MCF 10A (cell line): ENCODE results near the gene HCAR3. TPM values are rescaled to one million over a fixed set of nuclear protein-coding genes. Genes with fewer than 3 reads are reported as not detected.
"Not testable (repeated sequence)": the region's sequence is repeated elsewhere in the genome, so short reads cannot be mapped to it uniquely, and the experiment has no call there.

ENCODE experiments used
- BruUV-seq: library from RNA; stranded (reverse); fragments of 400-500 nt; replicated peaks from 2 replicates; lab custom pipeline; 2021; lab: Mats Ljungman, UMichigan
- CTCF ChIA-PET: fragments of 300-600 bp; sonication (Branson Sonifier 250); formaldehyde crosslinking; extraction: SDS; loops from one replicate; lab custom pipeline; 2021; ENCODE audit warnings: antibody characterized with exemption, inconsistent platforms; lab: Yijun Ruan, JAX
- POLR2A ChIA-PET: fragments of 300-600, 350-650 bp; sonication (Branson Sonifier 250); formaldehyde crosslinking; extraction: SDS; loops from one replicate; lab custom pipeline; 2020; ENCODE audit warnings: antibody characterized with exemption, inconsistent platforms; lab: Yijun Ruan, JAX
- DNase-seq: peaks from one replicate; pipeline ENCODE4 v3.0.0-alpha.2; 2018; ENCODE audit not compliant: unreplicated experiment
- H3K27ac Mint-ChIP-seq: one replicate; pipeline ENCODE4 v1.8.0; 2022; ENCODE audit warnings: mild to moderate bottlenecking, low read depth, mixed read lengths; ENCODE audit not compliant: unreplicated experiment
- H3K27me3 Mint-ChIP-seq: one replicate; pipeline ENCODE4 v1.8.0; 2022; ENCODE audit warnings: mixed read lengths; ENCODE audit not compliant: insufficient read depth, unreplicated experiment
- H3K36me3 Mint-ChIP-seq: one replicate; pipeline ENCODE4 v1.8.0; 2022; ENCODE audit warnings: mild to moderate bottlenecking, moderate library complexity, mixed read lengths; ENCODE audit not compliant: insufficient read depth, unreplicated experiment
- H3K4me1 Mint-ChIP-seq: one replicate; pipeline ENCODE4 v1.8.0; 2022; ENCODE audit warnings: mixed read lengths; ENCODE audit not compliant: insufficient read depth, unreplicated experiment
- H3K4me3 Mint-ChIP-seq: one replicate; pipeline ENCODE4 v1.8.0; 2022; ENCODE audit warnings: mild to moderate bottlenecking, moderate library complexity, mixed read lengths; ENCODE audit not compliant: unreplicated experiment
- H3K9me3 Mint-ChIP-seq: one replicate; pipeline ENCODE4 v1.8.0; 2022; ENCODE audit warnings: mixed read lengths; ENCODE audit not compliant: unreplicated experiment
- intact Hi-C: fragments of 100-400 bp; cut with micrococcal nuclease; formaldehyde crosslinking; loops from 2 replicates; pipeline ENCODE4 v1.14.1; 2022
- total RNA-seq: library from RNA; stranded (reverse); gene quantifications from 2 replicates; pipeline ENCODE4 v1.2.3, GENCODE V29; 2022
- TF ChIP-seq, protein P1 (sequence below): fragments of 200-600 bp; IDR thresholded peaks from one replicate; pipeline ENCODE4 v1.8.0; 2022; ENCODE audit warnings: antibody characterized with exemption, mild to moderate bottlenecking; ENCODE audit not compliant: unreplicated experiment

The HCAR3 gene
- total RNA-seq, 1 experiment from 2014 or later = not detected

DNA sequence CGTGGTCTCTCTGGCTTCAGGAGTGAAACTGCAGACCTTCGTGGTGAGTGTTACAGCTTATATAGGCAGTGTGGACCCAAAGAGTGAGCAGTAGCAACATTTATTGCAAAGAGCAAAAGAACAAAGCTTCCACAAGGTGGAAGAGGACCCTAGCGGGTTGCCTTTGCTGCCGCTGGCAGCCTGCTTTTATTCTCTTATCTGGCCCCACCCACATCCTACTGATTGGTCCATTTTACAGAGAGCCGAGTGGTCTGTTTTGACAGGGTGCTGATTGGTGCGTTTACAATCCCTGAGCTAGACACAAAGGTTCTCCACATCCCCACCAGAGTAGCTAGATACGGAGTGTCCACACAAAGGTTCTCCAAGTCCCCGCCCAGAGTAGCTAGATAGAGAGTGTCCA lies 40.6 kb downstream of the HCAR3 start:
- H3K27ac Mint-ChIP-seq, H3K27me3 Mint-ChIP-seq, H3K36me3 Mint-ChIP-seq, intact Hi-C loops, H3K4me1 Mint-ChIP-seq, H3K4me3 Mint-ChIP-seq, DNase-seq, H3K9me3 Mint-ChIP-seq, BruUV-seq: not testable (repeated sequence)
- ChIA-PET CTCF (interaction anchor here (0.7 kb wide), 1 partner anchor 38 kb away, joined by 3 read pairs; no protein-coding TSS in a partner anchor), POLR2A (interaction anchor here (1.4 kb wide), 1 partner anchor 38 kb away, joined by 4 read pairs; no protein-coding TSS in a partner anchor)

DNA sequence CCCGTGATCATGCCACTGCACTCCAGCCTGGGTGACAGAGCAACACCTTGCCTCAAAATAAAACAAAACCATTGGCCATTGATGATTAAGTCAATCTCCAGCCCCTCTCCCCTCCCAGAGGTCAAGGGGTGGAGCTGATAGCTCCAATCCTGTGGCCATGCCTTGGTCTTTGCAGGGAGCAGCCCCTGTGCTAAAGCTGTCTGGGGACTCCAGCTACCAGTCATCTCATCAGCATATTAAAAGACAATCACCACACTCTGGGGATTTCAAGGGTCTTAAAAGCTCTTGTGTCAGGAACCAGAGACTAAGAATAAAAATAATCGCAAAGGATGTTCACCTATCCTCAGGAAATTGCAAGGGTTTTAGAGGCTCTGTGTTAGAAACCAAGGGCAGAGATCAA lies 44.1 kb downstream of the HCAR3 start:
- POLR2A ChIA-PET = no interaction called here
- TF ChIP-seq, protein P1, sequence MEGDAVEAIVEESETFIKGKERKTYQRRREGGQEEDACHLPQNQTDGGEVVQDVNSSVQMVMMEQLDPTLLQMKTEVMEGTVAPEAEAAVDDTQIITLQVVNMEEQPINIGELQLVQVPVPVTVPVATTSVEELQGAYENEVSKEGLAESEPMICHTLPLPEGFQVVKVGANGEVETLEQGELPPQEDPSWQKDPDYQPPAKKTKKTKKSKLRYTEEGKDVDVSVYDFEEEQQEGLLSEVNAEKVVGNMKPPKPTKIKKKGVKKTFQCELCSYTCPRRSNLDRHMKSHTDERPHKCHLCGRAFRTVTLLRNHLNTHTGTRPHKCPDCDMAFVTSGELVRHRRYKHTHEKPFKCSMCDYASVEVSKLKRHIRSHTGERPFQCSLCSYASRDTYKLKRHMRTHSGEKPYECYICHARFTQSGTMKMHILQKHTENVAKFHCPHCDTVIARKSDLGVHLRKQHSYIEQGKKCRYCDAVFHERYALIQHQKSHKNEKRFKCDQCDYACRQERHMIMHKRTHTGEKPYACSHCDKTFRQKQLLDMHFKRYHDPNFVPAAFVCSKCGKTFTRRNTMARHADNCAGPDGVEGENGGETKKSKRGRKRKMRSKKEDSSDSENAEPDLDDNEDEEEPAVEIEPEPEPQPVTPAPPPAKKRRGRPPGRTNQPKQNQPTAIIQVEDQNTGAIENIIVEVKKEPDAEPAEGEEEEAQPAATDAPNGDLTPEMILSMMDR = no peak
- peaks cover 5% of the 10 kb centered on the region for H3K36me3 Mint-ChIP-seq
- DNase-seq = no peak
- H3K9me3 Mint-ChIP-seq = no peaks in the 10 kb centered on the region
- no peaks in the 10 kb centered on the region for H3K27me3 Mint-ChIP-seq
- no peak overlapping the region for H3K27ac Mint-ChIP-seq
- peaks cover 8% of the 10 kb centered on the region for H3K4me1 Mint-ChIP-seq
- CTCF ChIA-PET = no interaction called here
- no TSS peak for BruUV-seq
- intact Hi-C loops = no loop called here
- no peak overlapping the region for H3K4me3 Mint-ChIP-seq

DNA sequence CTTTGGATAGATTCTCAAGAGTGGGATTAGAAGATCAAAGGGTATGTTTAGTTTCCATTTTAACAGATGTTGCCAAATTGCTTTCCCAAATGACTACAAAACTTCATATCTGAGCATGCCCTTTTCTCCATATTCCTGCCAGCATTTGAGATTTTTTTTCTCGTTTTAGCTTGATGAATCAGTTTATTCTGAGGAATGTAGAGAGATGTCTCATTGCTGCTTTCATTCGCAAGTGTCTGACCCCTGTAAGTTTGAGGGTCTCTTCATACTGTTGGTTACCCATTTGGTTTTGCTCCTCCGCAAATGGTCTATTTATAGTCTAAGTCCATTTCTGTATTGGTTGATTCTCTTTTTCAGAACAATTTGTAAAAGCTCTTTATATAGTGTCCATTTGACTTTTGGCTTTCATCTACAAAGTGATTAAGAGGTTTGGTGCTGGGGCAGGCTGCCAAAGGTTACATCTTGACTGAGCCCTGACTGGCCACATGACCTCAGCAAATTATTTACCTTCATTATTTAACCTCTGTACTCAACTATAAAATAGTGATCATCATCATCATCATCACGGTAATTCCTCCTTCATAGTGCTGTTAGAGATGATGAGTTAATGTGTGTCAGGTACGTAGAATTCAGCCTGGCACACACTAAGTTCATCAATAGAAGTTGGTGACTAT lies 47.1 kb downstream of the HCAR3 start:
- TF ChIP-seq, protein P1 = no peak
- intact Hi-C loops = no loop called here
- peaks cover 8% of the 10 kb centered on the region for H3K4me1 Mint-ChIP-seq
- DNase-seq = peak; percentile 45
- no TSS peak for BruUV-seq
- H3K27ac Mint-ChIP-seq = no peak overlapping the region
- H3K9me3 Mint-ChIP-seq = no peaks in the 10 kb centered on the region
- ChIA-PET CTCF (no interaction called here), POLR2A (interaction anchor here (1.1 to 3.1 kb wide), 4 partner anchors 10 to 83 kb away, joined by 4 to 11 read pairs (median 6); partner anchors contain the start of gene DENR)
- no peaks in the 10 kb centered on the region for H3K27me3 Mint-ChIP-seq
- peaks cover 5% of the 10 kb centered on the region for H3K36me3 Mint-ChIP-seq
- H3K4me3 Mint-ChIP-seq = no peak overlapping the region

DNA sequence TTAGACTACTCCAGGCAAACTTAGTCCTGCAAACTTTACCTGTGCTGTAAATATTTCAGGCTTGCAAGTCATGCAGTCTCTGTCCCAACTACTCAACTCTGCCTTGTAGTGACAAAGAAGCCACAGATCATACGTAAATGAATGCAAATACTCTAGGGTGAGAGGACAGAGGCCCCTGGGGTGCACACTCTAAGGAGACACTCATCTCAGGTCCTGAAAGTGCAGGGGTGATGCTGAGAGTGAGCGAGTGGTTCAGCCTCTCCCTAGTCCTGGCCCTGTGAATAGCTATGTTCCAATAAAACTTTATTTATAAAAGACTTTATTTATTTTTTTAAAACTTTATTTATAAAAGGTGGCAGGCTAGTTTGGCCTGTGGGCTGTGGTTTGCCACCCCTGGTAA lies 48.3 kb downstream of the HCAR3 start:
- CTCF ChIA-PET = interaction anchor here (0.6 kb wide), 1 partner anchor 58 kb away, joined by 3 read pairs; no protein-coding TSS in a partner anchor
- BruUV-seq = no TSS peak
- H3K4me1 Mint-ChIP-seq = peaks cover 8% of the 10 kb centered on the region
- no peaks in the 10 kb centered on the region for H3K9me3 Mint-ChIP-seq
- TF ChIP-seq, protein P1 = no peak
- no peak for DNase-seq
- H3K27me3 Mint-ChIP-seq = no peaks in the 10 kb centered on the region
- intact Hi-C loops = no loop called here
- POLR2A ChIA-PET = interaction anchor here (1.1 kb wide), 1 partner anchor 27 kb away, joined by 4 read pairs; no protein-coding TSS in a partner anchor
- H3K4me3 Mint-ChIP-seq = no peak overlapping the region
- H3K36me3 Mint-ChIP-seq = peaks cover under 1% of the 10 kb centered on the region
- H3K27ac Mint-ChIP-seq = no peak overlapping the region
